ENCODE results near the gene ETHE1.

ETHE1 gene

DNA sequence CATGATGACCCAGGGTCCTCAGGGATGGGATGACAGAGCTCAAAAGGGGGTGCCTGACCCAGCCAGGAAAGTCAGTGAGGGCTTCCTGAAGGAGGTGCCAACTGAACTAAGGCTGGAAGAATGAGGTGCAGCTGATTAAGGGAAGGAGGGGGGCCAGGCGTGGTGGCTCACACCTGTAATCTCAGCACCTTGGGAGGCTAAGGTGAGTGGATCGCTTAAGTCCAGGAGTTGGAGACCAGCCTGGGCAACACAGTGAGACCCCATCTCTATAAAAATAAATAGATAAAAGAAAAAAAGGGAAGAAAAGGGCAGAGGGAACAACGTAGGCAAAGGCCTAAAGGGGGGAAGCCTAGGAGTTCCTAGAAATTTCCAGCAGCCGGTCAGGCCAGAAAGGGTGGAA, 52.5 kb downstream of the ETHE1 start:
- no peak for DNase-seq (ENCODE audit: low read depth)
- H3K4me3 ChIP-seq (ENCODE audit: low read length): no peak overlapping the region
- TF ChIP-seq, protein P1, sequence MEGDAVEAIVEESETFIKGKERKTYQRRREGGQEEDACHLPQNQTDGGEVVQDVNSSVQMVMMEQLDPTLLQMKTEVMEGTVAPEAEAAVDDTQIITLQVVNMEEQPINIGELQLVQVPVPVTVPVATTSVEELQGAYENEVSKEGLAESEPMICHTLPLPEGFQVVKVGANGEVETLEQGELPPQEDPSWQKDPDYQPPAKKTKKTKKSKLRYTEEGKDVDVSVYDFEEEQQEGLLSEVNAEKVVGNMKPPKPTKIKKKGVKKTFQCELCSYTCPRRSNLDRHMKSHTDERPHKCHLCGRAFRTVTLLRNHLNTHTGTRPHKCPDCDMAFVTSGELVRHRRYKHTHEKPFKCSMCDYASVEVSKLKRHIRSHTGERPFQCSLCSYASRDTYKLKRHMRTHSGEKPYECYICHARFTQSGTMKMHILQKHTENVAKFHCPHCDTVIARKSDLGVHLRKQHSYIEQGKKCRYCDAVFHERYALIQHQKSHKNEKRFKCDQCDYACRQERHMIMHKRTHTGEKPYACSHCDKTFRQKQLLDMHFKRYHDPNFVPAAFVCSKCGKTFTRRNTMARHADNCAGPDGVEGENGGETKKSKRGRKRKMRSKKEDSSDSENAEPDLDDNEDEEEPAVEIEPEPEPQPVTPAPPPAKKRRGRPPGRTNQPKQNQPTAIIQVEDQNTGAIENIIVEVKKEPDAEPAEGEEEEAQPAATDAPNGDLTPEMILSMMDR (conservative IDR thresholded peaks at IDR 0.05; ENCODE audit: low read depth, low read length): no peak

DNA sequence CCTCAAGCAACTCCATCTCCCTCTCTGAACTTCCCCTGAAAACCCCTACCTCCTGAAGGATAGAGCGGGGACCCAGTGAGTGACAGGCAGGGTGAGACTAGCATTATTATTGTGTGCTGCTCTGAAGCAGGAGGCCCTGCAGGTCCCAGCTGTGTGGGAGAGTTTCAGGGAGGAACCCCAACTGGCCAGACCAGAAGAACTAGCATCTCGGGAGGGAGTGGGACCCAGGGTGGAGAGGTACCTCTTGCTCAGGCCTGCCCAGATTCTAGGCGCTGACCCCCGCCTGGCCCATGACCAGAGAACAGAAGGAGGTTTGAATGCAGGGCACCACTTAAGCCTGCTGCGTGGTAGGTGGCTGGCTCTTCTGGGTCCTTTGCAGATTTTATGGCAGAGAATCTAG, 55.9 kb downstream of the ETHE1 start:
- H3K4me3 ChIP-seq (ENCODE audit: low read length): no peak overlapping the region
- TF ChIP-seq, protein P1 (conservative IDR thresholded peaks at IDR 0.05; ENCODE audit: low read depth, low read length): no peak
- DNase-seq (ENCODE audit: low read depth): no peak

DNA sequence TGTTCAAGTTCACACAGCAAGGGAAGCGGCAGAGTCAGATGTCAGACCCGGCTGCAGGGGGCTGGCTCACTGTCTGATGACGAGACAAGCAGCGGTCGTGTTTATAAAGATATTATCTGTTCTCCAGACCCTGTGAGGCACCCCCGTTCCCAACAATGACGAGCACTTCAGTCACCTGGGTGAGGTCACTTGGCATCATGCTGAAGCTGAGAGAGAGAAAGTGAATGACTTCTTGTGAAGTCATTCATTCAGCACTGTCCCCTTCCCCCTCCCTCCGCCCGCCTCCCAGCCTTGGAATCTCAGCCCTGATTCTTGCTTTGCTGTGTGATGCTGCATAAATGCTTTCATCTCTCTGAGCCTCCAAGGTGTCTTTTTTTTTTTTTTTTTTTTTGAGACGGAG, 56.7 kb downstream of the ETHE1 start:
- no peak overlapping the region for H3K4me3 ChIP-seq (ENCODE audit: low read length)
- TF ChIP-seq, protein P1 (conservative IDR thresholded peaks at IDR 0.05; ENCODE audit: low read depth, low read length): no peak
- no peak for DNase-seq (ENCODE audit: low read depth)

DNA sequence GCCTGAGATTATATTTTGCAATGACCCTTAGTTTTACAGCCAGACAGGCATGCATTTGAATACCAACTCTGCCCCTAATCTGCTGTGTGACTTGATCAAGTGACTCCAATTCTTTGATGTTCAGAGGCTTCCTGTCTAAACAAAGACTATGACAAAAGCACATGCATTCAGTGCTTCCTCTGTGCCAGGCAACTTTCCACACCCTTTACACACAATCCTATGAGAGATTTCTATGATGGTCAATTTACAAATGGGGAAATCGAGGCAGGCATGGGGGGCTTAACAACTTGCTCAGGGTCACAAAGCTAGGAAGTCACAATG, 57.9 kb downstream of the ETHE1 start:
- no peak for DNase-seq (ENCODE audit: low read depth)
- TF ChIP-seq, protein P1 (conservative IDR thresholded peaks at IDR 0.05; ENCODE audit: low read depth, low read length): no peak
- H3K4me3 ChIP-seq (ENCODE audit: low read length): no peak overlapping the region

DNA sequence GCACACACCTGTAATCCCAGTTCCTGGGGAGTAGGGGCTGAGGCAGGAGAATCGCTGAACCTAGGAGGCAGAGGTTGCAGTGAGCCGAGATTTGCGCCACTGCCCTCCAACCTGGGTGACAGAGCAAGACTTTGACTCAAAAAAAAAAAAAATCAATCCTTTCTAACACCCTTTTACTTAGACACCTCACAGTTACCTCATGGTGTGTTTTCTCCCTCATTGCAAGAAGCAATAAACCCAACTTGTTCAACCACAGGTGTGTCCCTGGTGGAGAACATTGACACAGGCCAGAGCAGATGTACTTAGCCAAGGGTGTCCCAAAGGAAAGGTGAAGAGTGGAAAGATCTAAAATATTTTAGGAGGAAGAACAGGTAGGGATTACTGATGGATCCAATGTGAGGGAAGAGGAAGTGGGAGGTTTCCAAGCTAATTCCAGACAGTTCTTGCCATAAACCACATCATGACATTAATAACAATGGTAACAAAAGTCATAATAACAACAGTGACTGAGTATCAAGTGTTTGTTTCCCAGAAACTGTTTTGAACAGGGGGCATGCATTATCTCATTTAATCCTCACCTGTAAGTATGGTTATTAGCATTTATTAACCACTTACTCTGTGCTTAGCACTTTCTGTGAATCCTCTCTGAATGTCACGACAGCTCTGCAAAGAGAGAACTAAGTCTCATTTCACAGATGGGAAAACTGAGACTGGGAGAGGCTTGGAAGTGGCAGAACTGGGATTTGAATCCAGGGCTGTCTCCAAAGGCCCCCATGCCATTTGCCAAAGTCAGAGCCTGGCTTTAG, 58.4 kb downstream of the ETHE1 start:
- DNase-seq (ENCODE audit: low read depth): no peak
- no peak overlapping the region for H3K4me3 ChIP-seq (ENCODE audit: low read length)
- TF ChIP-seq, protein P1 (conservative IDR thresholded peaks at IDR 0.05; ENCODE audit: low read depth, low read length): no peak

DNA sequence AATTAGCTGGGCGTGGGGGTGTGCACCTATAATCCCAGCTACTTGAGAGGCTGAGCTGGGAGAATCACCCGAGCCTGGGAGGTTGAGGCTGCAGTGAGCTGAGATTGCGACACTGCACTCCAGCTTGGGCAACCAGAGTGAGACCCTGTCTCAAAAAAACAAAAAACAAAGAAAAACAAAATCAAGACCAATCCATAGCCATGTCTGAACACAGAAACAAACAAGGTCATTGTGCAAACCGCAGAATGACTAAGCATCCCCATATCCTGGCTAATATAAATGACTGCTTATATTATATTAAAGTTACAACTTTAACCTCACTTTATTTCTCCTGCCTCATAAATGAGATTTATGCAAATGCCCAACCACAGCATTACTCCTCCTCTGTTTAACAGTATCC, 59.3 kb downstream of the ETHE1 start:
- DNase-seq (ENCODE audit: low read depth): no peak
- TF ChIP-seq, protein P1 (conservative IDR thresholded peaks at IDR 0.05; ENCODE audit: low read depth, low read length): no peak
- no peak overlapping the region for H3K4me3 ChIP-seq (ENCODE audit: low read length)

DNA sequence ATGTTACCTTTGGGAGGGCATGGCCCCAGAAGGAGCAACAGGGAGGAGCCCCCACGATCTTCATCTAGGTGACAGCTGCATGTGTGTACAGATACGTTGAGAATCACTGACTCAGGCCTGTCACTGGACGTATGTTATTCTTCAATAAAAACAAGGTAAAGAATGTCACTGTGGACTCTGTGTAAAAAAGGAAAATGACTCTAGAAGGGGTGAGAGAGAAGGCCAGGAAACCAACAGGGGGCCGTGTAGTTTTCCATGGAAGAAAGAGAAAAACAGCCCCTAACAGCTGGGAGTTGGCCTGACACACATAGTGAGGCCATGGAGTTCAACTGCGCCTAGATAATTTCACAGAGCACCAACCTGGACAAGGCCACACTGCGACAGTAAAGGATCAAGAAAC, 59.7 kb downstream of the ETHE1 start:
- DNase-seq (ENCODE audit: low read depth): no peak
- no peak overlapping the region for H3K4me3 ChIP-seq (ENCODE audit: low read length)
- TF ChIP-seq, protein P1 (conservative IDR thresholded peaks at IDR 0.05; ENCODE audit: low read depth, low read length): no peak

Measured in retinal pigment epithelial cell (primary cell).